Measurements from ENCODE around the gene P2RY11.

The P2RY11 gene

GRCh38 chr19:10136936-10137335 lies 25.4 kb downstream of the P2RY11 start:
- Histone ChIP-seq H3K9ac (ENCODE audit: low read depth, low read length) (no peak overlapping the region), H3K36me3 (ENCODE audit: insufficient read depth, low read length) (peaks cover 34% of the 10 kb centered on the region), H3K9me3 (ENCODE audit: control insufficient read depth, insufficient read depth, low read length) (no peaks in the 10 kb centered on the region), H3K4me1 (ENCODE audit: insufficient read depth, low read length) (no peaks in the 10 kb centered on the region)

GRCh38 chr19:10137751-10138682 lies 26.5 kb downstream of the P2RY11 start:
- Histone ChIP-seq H3K9ac (ENCODE audit: low read depth, low read length) (no peak overlapping the region), H3K36me3 (ENCODE audit: insufficient read depth, low read length) (peaks cover 34% of the 10 kb centered on the region)

GRCh38 chr19:10138879-10139795 lies 27.6 kb downstream of the P2RY11 start:
- no peaks in the 10 kb centered on the region for H3K4me1 ChIP-seq (ENCODE audit: insufficient read depth, low read length)
- H3K9ac ChIP-seq (ENCODE audit: low read depth, low read length), result no peak overlapping the region
- H3K9me3 ChIP-seq (ENCODE audit: control insufficient read depth, insufficient read depth, low read length), result no peaks in the 10 kb centered on the region
- H3K36me3 ChIP-seq (ENCODE audit: insufficient read depth, low read length), result peaks cover 37% of the 10 kb centered on the region

More at GRCh38 chr19:10137751-10138682, 26.5 kb downstream of the P2RY11 start:
- Histone ChIP-seq H3K4me1 (ENCODE audit: insufficient read depth, low read length) (no peaks in the 10 kb centered on the region), H3K9me3 (ENCODE audit: control insufficient read depth, insufficient read depth, low read length) (no peaks in the 10 kb centered on the region)

- peaks cover 45% of the 10 kb centered on the region for H3K36me3 ChIP-seq (ENCODE audit: insufficient read depth, low read length)
- no peaks in the 10 kb centered on the region for H3K9me3 ChIP-seq (ENCODE audit: control insufficient read depth, insufficient read depth, low read length)
- no peak overlapping the region for H3K9ac ChIP-seq (ENCODE audit: low read depth, low read length)
- no peaks in the 10 kb centered on the region for H3K4me1 ChIP-seq (ENCODE audit: insufficient read depth, low read length)
These were observed 28.5 kb downstream of the P2RY11 start for GRCh38 chr19:10139952-10140351.

GRCh38 chr19:10141479-10141878 lies 30.0 kb downstream of the P2RY11 start:
- H3K9me3 ChIP-seq (ENCODE audit: control insufficient read depth, insufficient read depth, low read length), result no peaks in the 10 kb centered on the region
- H3K9ac ChIP-seq (ENCODE audit: low read depth, low read length), result no peak overlapping the region
- H3K4me1 ChIP-seq (ENCODE audit: insufficient read depth, low read length), result no peaks in the 10 kb centered on the region
- peaks cover 54% of the 10 kb centered on the region for H3K36me3 ChIP-seq (ENCODE audit: insufficient read depth, low read length)

- Histone ChIP-seq H3K9ac (ENCODE audit: low read depth, low read length) (no peak overlapping the region), H3K4me1 (ENCODE audit: insufficient read depth, low read length) (no peaks in the 10 kb centered on the region), H3K9me3 (ENCODE audit: control insufficient read depth, insufficient read depth, low read length) (no peaks in the 10 kb centered on the region), H3K36me3 (ENCODE audit: insufficient read depth, low read length) (peaks cover 59% of the 10 kb centered on the region)
These were observed 30.5 kb downstream of the P2RY11 start for GRCh38 chr19:10141973-10142372.

- Histone ChIP-seq H3K9me3 (ENCODE audit: control insufficient read depth, insufficient read depth, low read length) (no peaks in the 10 kb centered on the region), H3K36me3 (ENCODE audit: insufficient read depth, low read length) (peaks cover 58% of the 10 kb centered on the region), H3K4me1 (ENCODE audit: insufficient read depth, low read length) (no peaks in the 10 kb centered on the region), H3K9ac (ENCODE audit: low read depth, low read length) (no peak overlapping the region)
These were observed 31.3 kb downstream of the P2RY11 start for GRCh38 chr19:10142701-10143375.

GRCh38 chr19:10143681-10144080 lies 32.2 kb downstream of the P2RY11 start:
- peaks cover 55% of the 10 kb centered on the region for H3K36me3 ChIP-seq (ENCODE audit: insufficient read depth, low read length)
- H3K4me1 ChIP-seq (ENCODE audit: insufficient read depth, low read length), result no peaks in the 10 kb centered on the region
- H3K9ac ChIP-seq (ENCODE audit: low read depth, low read length), result no peak overlapping the region
- no peaks in the 10 kb centered on the region for H3K9me3 ChIP-seq (ENCODE audit: control insufficient read depth, insufficient read depth, low read length)

GRCh38 chr19:10144361-10144760 lies 32.9 kb downstream of the P2RY11 start:
- Histone ChIP-seq H3K9me3 (ENCODE audit: control insufficient read depth, insufficient read depth, low read length) (no peaks in the 10 kb centered on the region), H3K36me3 (ENCODE audit: insufficient read depth, low read length) (peaks cover 54% of the 10 kb centered on the region), H3K4me1 (ENCODE audit: insufficient read depth, low read length) (no peaks in the 10 kb centered on the region), H3K9ac (ENCODE audit: low read depth, low read length) (no peak overlapping the region)

GRCh38 chr19:10145031-10145430 lies 33.5 kb downstream of the P2RY11 start:
- H3K36me3 ChIP-seq (ENCODE audit: insufficient read depth, low read length), result peaks cover 56% of the 10 kb centered on the region
- H3K9me3 ChIP-seq (ENCODE audit: control insufficient read depth, insufficient read depth, low read length), result no peaks in the 10 kb centered on the region
- no peak overlapping the region for H3K9ac ChIP-seq (ENCODE audit: low read depth, low read length)
- no peaks in the 10 kb centered on the region for H3K4me1 ChIP-seq (ENCODE audit: insufficient read depth, low read length)

- Histone ChIP-seq H3K9ac (ENCODE audit: low read depth, low read length) (no peak overlapping the region), H3K4me1 (ENCODE audit: insufficient read depth, low read length) (no peaks in the 10 kb centered on the region), H3K9me3 (ENCODE audit: control insufficient read depth, insufficient read depth, low read length) (no peaks in the 10 kb centered on the region), H3K36me3 (ENCODE audit: insufficient read depth, low read length) (peaks cover 59% of the 10 kb centered on the region)
These were observed 34.6 kb downstream of the P2RY11 start for GRCh38 chr19:10146142-10146541.

- Histone ChIP-seq H3K36me3 (ENCODE audit: insufficient read depth, low read length) (peaks cover 77% of the 10 kb centered on the region), H3K9ac (ENCODE audit: low read depth, low read length) (no peak overlapping the region), H3K4me1 (ENCODE audit: insufficient read depth, low read length) (no peaks in the 10 kb centered on the region), H3K9me3 (ENCODE audit: control insufficient read depth, insufficient read depth, low read length) (no peaks in the 10 kb centered on the region)
These were observed 37.9 kb downstream of the P2RY11 start for GRCh38 chr19:10149427-10149826.

GRCh38 chr19:10151521-10151920 lies 40.0 kb downstream of the P2RY11 start:
- no peak overlapping the region for H3K9ac ChIP-seq (ENCODE audit: low read depth, low read length)
- H3K4me1 ChIP-seq (ENCODE audit: insufficient read depth, low read length), result no peaks in the 10 kb centered on the region
- peaks cover 82% of the 10 kb centered on the region for H3K36me3 ChIP-seq (ENCODE audit: insufficient read depth, low read length)
- H3K9me3 ChIP-seq (ENCODE audit: control insufficient read depth, insufficient read depth, low read length), result no peaks in the 10 kb centered on the region

GRCh38 chr19:10152100-10152499 lies 40.6 kb downstream of the P2RY11 start:
- Histone ChIP-seq H3K9ac (ENCODE audit: low read depth, low read length) (no peak overlapping the region), H3K4me1 (ENCODE audit: insufficient read depth, low read length) (no peaks in the 10 kb centered on the region), H3K36me3 (ENCODE audit: insufficient read depth, low read length) (peaks cover 80% of the 10 kb centered on the region), H3K9me3 (ENCODE audit: control insufficient read depth, insufficient read depth, low read length) (no peaks in the 10 kb centered on the region)

Data from ES-I3 (cell line).